Upper lobe of left lung (tissue), 4 donors: ENCODE results near the gene HSPB8.

Experiments used
- POLR2A ChIP-seq, 4 donors: fragments of 450-650 bp; IDR thresholded peaks; one replicate each; pipeline ENCODE4 v1.5.1; 2016 to 2017; ENCODE audit warnings: antibody characterized with exemption in 4 of 4, mild to moderate bottlenecking in 2 of 4
- POLR2AphosphoS5 ChIP-seq, 2 donors: sonication (generic); formaldehyde crosslinking; IDR thresholded peaks; one replicate each; pipeline ENCODE4 v1.5.1; 2017; ENCODE audit warnings: antibody characterized with exemption in 2 of 2
- TF ChIP-seq, protein P1 (sequence below), 6 experiments: fragments of 450-650 bp in 4 of 6; fragments of 200-600 bp in 2 of 6; sonication (generic) in 2 of 6; IDR thresholded peaks; one replicate each; pipeline ENCODE4 v1.5.1; 2016 to 2019; ENCODE audit warnings: antibody characterized with exemption in 6 of 6

DNA sequence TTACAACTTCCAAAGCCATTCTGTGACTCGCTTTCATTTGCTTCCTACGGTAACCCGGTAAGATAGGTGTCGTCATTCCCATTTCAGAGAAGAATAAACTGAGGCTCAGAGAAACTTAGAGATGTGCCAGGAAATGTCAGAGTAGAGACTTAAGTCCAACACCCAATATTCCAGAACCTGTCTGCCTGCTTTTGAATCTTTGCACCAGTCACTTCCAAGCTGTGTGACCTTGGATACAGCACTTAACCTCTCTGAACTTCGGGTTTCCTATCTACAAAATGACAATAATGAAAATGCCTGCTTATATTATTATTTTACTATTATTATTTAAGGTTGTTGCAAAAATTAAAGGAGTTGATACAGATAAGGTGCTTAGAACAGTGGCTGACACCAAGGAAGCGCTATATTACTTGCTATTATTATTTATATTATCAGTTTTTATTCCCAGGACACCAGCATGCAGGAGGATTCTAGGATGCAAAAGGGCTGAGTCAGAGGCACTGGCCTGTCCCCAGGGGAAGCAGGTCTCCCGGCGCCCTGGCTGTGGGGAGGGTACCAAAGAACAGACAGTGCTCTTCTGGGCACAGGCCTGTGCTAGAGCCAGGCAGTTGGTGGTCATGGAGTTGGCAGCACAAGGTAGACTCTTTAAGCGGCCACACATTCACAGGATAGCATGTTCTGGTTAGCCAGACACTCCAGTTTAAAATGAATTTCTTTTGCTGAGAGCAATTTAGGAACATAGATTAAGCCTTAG, 5.4 kb downstream of the HSPB8 start:
- TF ChIP-seq, protein P1, sequence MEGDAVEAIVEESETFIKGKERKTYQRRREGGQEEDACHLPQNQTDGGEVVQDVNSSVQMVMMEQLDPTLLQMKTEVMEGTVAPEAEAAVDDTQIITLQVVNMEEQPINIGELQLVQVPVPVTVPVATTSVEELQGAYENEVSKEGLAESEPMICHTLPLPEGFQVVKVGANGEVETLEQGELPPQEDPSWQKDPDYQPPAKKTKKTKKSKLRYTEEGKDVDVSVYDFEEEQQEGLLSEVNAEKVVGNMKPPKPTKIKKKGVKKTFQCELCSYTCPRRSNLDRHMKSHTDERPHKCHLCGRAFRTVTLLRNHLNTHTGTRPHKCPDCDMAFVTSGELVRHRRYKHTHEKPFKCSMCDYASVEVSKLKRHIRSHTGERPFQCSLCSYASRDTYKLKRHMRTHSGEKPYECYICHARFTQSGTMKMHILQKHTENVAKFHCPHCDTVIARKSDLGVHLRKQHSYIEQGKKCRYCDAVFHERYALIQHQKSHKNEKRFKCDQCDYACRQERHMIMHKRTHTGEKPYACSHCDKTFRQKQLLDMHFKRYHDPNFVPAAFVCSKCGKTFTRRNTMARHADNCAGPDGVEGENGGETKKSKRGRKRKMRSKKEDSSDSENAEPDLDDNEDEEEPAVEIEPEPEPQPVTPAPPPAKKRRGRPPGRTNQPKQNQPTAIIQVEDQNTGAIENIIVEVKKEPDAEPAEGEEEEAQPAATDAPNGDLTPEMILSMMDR (IDR thresholded peaks at IDR 0.05), result no peak
- TF ChIP-seq POLR2A (IDR thresholded peaks at IDR 0.05) (no peak), POLR2AphosphoS5 (IDR thresholded peaks at IDR 0.05) (no peak)
